Stimulated activated CD8-positive, alpha-beta memory T cell treated with anti-CD3 and anti-CD28 coated beads, Interleukin-12 subunit alpha, Interleukin-12 subunit beta, amount 100 ng/mL, for 1 hour (primary cell): ENCODE results near the gene POLR2J.
A peak's percentile ranks its signal among the peaks of the same experiment; 100 is the strongest.

ENCODE experiments used
- DNase-seq: peaks from one replicate; pipeline ENCODE4 v3.0.0-alpha.2; 2020; ENCODE audit warnings: low read depth

Gene POLR2J

DNA sequence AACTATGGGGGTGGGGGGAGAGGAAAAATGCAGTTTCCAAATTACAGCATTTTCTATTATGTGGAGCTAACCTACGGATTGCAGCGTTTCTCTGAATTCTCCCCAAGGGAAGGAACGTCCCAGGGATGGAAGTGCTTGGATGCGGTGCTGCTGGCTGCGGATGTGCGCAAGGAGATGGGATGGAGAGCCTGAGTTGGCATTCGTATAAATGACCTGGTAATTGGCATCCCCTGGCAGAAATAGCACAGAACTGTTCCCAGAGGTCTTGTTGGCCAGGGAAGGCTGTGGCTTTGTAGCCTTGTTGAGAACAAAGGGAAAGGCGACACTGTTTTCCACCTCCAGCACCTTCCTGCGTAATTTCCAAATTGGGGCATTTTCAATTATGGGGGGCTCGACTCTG, 42.6 kb downstream of the POLR2J start:
- DNase-seq: no peak

DNA sequence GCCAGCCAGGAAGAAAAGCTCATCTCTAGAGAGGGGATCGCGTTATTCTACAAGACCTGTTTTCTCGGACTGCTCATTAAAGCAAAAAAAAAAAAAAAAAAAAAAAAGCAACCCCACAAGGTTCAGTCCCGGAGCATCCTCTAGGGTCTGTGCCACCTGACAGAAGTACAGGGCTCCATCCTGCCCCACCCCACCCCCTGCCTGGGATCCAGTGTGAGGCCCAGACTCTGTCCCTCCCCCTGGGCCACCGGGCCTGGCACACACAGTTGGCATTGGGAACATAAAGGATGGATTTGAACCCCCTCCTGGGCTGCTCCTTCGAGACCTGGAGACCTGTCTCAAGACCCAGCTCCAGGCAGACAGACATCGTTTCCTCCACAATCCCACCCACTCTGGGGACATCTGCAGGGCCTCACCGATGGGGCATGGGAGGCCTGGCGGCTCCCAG, 44.7 kb downstream of the POLR2J start:
- DNase-seq: no peak

DNA sequence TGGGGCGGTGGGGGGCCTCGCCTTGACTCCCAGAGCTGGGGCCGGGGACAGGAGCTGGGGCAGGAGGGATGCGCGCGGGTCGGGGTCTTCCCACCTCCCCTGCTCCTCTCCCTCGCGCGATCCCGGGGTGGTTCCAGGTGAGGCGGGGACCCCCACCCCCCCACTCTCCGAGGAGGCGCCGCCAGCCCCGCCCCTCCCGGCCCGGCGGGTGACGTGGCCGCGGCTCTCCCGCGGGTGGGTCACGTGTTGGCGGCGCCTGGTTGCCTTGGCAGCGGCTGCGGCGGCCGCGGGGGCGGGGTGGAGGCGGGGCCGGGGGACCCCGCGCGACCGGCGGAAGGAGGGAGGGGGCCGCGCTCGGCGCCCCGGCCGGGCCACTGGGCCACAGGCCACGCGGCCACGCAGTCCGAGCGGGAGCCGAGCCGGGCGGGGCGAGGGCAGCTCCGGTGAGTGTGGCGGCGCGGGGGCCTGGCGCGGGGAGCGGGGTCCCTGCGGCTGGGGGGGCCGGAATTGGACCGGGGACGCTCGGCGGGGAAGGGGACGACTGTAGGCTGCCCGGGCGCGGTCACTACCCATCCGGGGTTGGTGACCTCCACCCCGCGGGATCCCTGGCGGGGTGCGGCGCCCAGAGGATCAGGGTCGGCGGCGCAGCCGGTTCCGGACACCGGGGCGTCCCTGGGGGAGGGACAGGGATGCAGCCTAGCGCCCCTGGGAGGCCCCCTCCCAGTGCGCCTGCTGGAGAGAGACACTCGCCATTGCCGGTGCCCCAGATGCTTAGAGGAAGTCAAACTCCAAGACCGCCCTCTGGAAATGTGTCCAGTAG, 45.3 kb downstream of the POLR2J start, which contains the start of gene ORAI2:
ORAI2 (plus strand) TSS at position 357 of the 820 bp plus-strand sequence. CDS start 5,382 bp downstream, outside the sequence.
- DNase-seq: peak; percentile 77

- no peak for DNase-seq
Observed at GRCh38 chr7:102432442-102433218, 46.1 kb downstream of the POLR2J start.

GRCh38 chr7:102431617-102432298, 47.0 kb downstream of the POLR2J start:
- DNase-seq: peak; percentile 42

DNA sequence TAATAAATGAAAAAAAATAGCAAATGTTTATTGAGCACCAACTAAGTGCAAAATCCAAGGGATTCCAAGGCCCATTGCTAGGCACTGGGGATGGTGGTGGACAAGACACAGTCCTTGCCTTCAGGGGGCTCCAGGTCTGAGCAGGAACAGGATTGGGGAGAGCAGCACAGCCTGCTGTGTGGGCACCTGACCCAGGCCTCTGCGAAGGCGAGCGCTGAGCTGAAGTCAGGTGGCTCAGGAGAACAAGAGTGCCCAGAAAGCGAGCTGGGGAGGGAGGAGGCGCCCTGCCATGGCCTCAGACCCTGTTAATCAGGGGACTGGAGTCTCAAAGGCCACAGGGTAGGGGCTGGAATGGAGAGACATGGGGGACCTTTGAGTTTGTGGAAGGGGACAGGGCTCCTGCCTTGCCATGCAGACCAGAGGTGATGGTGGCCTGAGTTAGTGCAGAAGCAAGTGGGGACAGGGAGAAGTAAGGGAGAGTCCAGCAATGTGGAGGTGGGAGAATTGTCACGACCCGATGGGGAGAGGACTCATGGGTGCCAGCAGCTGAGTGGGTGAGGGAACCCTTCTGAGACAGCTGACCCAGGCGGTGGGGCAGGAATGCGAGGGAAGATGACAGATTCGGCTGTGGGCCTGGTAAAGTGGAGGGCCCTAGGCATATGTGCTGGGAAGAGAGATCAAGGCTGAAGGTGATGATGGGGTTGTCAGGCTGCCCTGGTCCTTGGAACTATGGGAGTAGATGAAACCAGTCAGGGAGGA, 49.4 kb downstream of the POLR2J start:
- DNase-seq: no peak

DNA sequence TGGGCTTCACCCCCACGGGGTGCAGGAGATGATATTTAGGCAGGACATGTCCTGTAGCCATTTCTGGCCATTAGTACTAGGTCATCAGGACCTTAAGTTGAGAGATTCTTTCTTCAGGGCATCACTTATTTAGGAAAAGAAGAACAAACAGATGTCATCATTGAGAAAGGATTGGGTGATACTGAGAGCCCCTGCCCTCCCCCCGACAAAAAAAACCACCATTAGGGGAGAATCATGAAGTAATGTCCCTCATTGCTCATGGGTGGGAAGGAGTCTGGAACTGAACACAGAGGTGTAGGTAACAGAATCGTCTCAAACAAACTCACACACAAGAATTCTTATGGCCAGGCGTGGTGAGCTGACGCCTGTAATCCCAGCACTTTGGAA, 51.7 kb downstream of the POLR2J start:
- no peak for DNase-seq

GRCh38 chr7:102426268-102427018, 52.3 kb downstream of the POLR2J start:
- DNase-seq: peak; percentile 45

GRCh38 chr7:102425639-102426267, 53.0 kb downstream of the POLR2J start:
- DNase-seq: peak; percentile 79

- no peak for DNase-seq
Observed at GRCh38 chr7:102424787-102425218, 53.9 kb downstream of the POLR2J start.

DNA sequence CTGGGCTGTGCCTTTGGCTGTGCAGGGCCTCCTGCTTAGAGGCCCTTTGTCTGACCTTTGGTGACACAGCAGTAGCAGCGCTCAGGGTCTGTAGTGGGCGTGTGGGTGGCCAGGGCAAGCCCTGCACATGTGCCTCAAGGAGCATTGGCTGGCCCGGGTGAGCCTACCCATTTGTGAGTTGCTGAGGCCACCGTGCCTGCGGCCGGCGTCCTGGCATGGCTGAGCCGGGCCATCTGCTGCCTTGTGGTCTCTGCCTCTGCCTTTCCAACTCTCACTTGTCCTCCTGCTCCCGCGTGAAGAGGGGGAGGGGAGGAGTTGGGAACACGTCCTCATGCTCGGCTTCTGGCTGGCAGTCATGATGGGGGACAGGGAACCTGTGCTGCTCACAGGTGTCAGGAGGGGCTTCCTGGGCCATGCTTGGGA, 54.6 kb downstream of the POLR2J start:
- DNase-seq: no peak
